IMR-90 (cell line): ENCODE data around the gene MICAL2. TPM values are rescaled to one million over a fixed set of nuclear protein-coding genes. Genes with fewer than 3 reads are reported as not detected.

Experiments
- ATAC-seq: fragments of 200-7000 bp; cut with Tn5 transposase; 2 replicates; pipeline ENCODE4 v1.9.1; 2020; ENCODE audit warnings: low read depth, mild to moderate bottlenecking, moderate library complexity
- BruUV-seq: library from RNA; stranded (reverse); fragments of 400-500 nt; replicated peaks from 2 replicates; lab custom pipeline; 2021; lab: Mats Ljungman, UMichigan
- CTCF ChIA-PET: fragments of 300-600 bp; formaldehyde crosslinking; extraction: SDS; loops from one replicate; lab custom pipeline; 2021; ENCODE audit warnings: antibody characterized with exemption; lab: Yijun Ruan, JAX
- POLR2A ChIA-PET: fragments of 300-600 bp; sonication (Branson Sonifier 250); formaldehyde crosslinking; loops from one replicate; lab custom pipeline; 2022; ENCODE audit warnings: antibody characterized with exemption; ENCODE audit not compliant: unreplicated experiment; lab: Charles Lee
- DNase-seq: peaks from one replicate; pipeline ENCODE4 v3.0.0; 2013
- H2AFZ ChIP-seq: replicated peaks from 2 replicates; pipeline ENCODE3; 2013; ENCODE audit warnings: low read length, mild to moderate bottlenecking; ENCODE audit not compliant: poor library complexity
- H2AK5ac ChIP-seq: 2 replicates; pipeline ENCODE4 v1.6.1; 2013; ENCODE audit warnings: low read depth, low read length, inconsistent platforms
- H2AK9ac ChIP-seq: replicated peaks from 2 replicates; pipeline ENCODE3; 2013; ENCODE audit warnings: mild to moderate bottlenecking, low read depth, low read length, moderate library complexity; ENCODE audit not compliant: poor library complexity
- H2BK120ac ChIP-seq: 2 replicates; pipeline ENCODE4 v1.6.1; 2013; ENCODE audit warnings: low read depth, low read length, inconsistent platforms
- H2BK15ac ChIP-seq: 3 replicates; pipeline ENCODE4 v1.6.1; 2013; ENCODE audit warnings: low read depth, low read length, inconsistent platforms
- H2BK20ac ChIP-seq: 2 replicates; pipeline ENCODE4 v1.6.1; 2013; ENCODE audit warnings: low read depth, mild to moderate bottlenecking, inconsistent platforms, low read length, moderate library complexity
- H2BK5ac ChIP-seq: 2 replicates; pipeline ENCODE4 v1.6.1; 2013; ENCODE audit warnings: mild to moderate bottlenecking, low read depth, low read length, inconsistent platforms; ENCODE audit not compliant: poor library complexity, severe bottlenecking
- H3K14ac ChIP-seq: replicated peaks from 2 replicates; pipeline ENCODE4 v1.6.1; 2013; ENCODE audit warnings: low read depth, low read length, inconsistent platforms
- H3K18ac ChIP-seq: 2 replicates; pipeline ENCODE4 v1.6.1; 2013; ENCODE audit warnings: low read depth, low read length, control low read depth
- H3K23ac ChIP-seq: 2 replicates; pipeline ENCODE4 v1.6.1; 2013; ENCODE audit warnings: low read depth, low read length, inconsistent platforms
- H3K27ac ChIP-seq: 2 replicates; pipeline ENCODE4 v1.5.1; 2013; ENCODE audit warnings: mild to moderate bottlenecking, control low read depth, low read length; ENCODE audit not compliant: insufficient read depth
- H3K27me3 ChIP-seq: 2 replicates; pipeline ENCODE4 v1.6.1; 2013; ENCODE audit warnings: low read length; ENCODE audit not compliant: control insufficient read depth, insufficient read depth
- H3K36me3 ChIP-seq: 2 replicates; pipeline ENCODE4 v1.6.1; 2013; ENCODE audit warnings: low read length, mixed read lengths; ENCODE audit not compliant: control insufficient read depth, insufficient read depth
- H3K4ac ChIP-seq: 2 replicates; pipeline ENCODE4 v1.6.1; 2013; ENCODE audit warnings: low read depth, low read length, inconsistent platforms
- H3K4me1 ChIP-seq: 2 replicates; pipeline ENCODE4 v1.6.1; 2013; ENCODE audit warnings: low read length, mixed read lengths; ENCODE audit not compliant: control insufficient read depth, insufficient read depth
- H3K4me2 ChIP-seq: 2 replicates; pipeline ENCODE4 v1.6.1; 2013; ENCODE audit warnings: low read depth, mild to moderate bottlenecking, control low read depth, low read length, moderate library complexity
- H3K4me3 ChIP-seq: 2 replicates; pipeline ENCODE4 v1.5.1; 2013; ENCODE audit warnings: low read depth, mild to moderate bottlenecking, control low read depth, low read length, moderate library complexity; ENCODE audit not compliant: insufficient read depth
- H3K56ac ChIP-seq: 2 replicates; pipeline ENCODE4 v1.6.1; 2013; ENCODE audit warnings: low read length, inconsistent platforms; ENCODE audit not compliant: insufficient read depth; ENCODE audit errors: extremely low read depth
- H3K79me1 ChIP-seq, 2 experiments: 2 replicates each; pipeline ENCODE4 v1.6.1; 2013; ENCODE audit warnings: low read length in 2 of 2, inconsistent platforms in 1 of 2, low read depth in 1 of 2
- H3K9ac ChIP-seq: 2 replicates; pipeline ENCODE4 v1.6.1; 2013; ENCODE audit warnings: low read depth, low read length, control low read depth
- H3K9me1 ChIP-seq: 2 replicates; pipeline ENCODE4 v1.6.1; 2013; ENCODE audit warnings: low read length, inconsistent platforms; ENCODE audit not compliant: insufficient read depth
- H3K9me3 ChIP-seq: 2 replicates; pipeline ENCODE4 v1.6.1; 2013; ENCODE audit warnings: low read length; ENCODE audit not compliant: control insufficient read depth, insufficient read depth
- H4K20me1 ChIP-seq: 2 replicates; pipeline ENCODE4 v1.6.1; 2013; ENCODE audit warnings: low read length, inconsistent platforms; ENCODE audit not compliant: insufficient read depth
- H4K5ac ChIP-seq: 2 replicates; pipeline ENCODE4 v1.6.1; 2013; ENCODE audit warnings: mild to moderate bottlenecking, low read depth, low read length, control low read depth
- H4K8ac ChIP-seq, 2 experiments: 2 replicates each; pipeline ENCODE4 v1.6.1; 2013; ENCODE audit warnings: low read depth in 2 of 2, low read length in 2 of 2, control low read depth in 1 of 2, inconsistent platforms in 1 of 2
- H4K91ac ChIP-seq: 2 replicates; pipeline ENCODE4 v1.6.1; 2013; ENCODE audit warnings: low read depth, low read length, inconsistent platforms; ENCODE audit not compliant: insufficient read depth
- BHLHE40 ChIP-seq: fragments of 150-350 bp; IDR thresholded peaks from 2 replicates; pipeline ENCODE4 v1.6.1; 2016; ENCODE audit warnings: mild to moderate bottlenecking, low read depth, low read length
- CEBPB ChIP-seq: IDR thresholded peaks from 2 replicates; pipeline ENCODE4 v1.6.1; 2012; ENCODE audit warnings: low read depth, low read length, improper control_type of control experiment
- CHD1 ChIP-seq: IDR thresholded peaks from 2 replicates; pipeline ENCODE4 v1.6.1; 2012; ENCODE audit warnings: low read depth, low read length, improper control_type of control experiment
- CTCF ChIP-seq: conservative IDR thresholded peaks from 2 replicates; pipeline ENCODE4 v1.5.1; 2012; ENCODE audit warnings: mild to moderate bottlenecking, low read depth, low read length, improper control_type of control experiment
- ELK1 ChIP-seq: fragments of 150-350 bp; IDR thresholded peaks from 2 replicates; pipeline ENCODE4 v1.6.1; 2016; ENCODE audit warnings: low read depth, mild to moderate bottlenecking, low read length, moderate library complexity, borderline replicate concordance
- FOS ChIP-seq: fragments of 150-350 bp; IDR thresholded peaks from 2 replicates; pipeline ENCODE4 v1.6.1; 2016; ENCODE audit warnings: low read depth, low read length
- MAFK ChIP-seq: IDR thresholded peaks from 2 replicates; pipeline ENCODE4 v1.6.1; 2012; ENCODE audit warnings: low read depth, low read length, improper control_type of control experiment
- MAZ ChIP-seq: IDR thresholded peaks from 2 replicates; pipeline ENCODE4 v1.6.1; 2012; ENCODE audit warnings: low read depth, mild to moderate bottlenecking, low read length, improper control_type of control experiment, moderate library complexity, borderline replicate concordance
- MXI1 ChIP-seq: IDR thresholded peaks from 2 replicates; pipeline ENCODE4 v1.6.1; 2012; ENCODE audit warnings: low read depth, mild to moderate bottlenecking, low read length, moderate library complexity, borderline replicate concordance
- NFE2L2 ChIP-seq: fragments of 150-350 bp; IDR thresholded peaks from 2 replicates; pipeline ENCODE4 v1.6.1; 2016; ENCODE audit warnings: low read depth, mild to moderate bottlenecking, low read length
- POLR2A ChIP-seq: IDR thresholded peaks from 2 replicates; pipeline ENCODE4 v1.6.1; 2012; ENCODE audit warnings: mild to moderate bottlenecking, low read depth, low read length
- RAD21 ChIP-seq: IDR thresholded peaks from 2 replicates; pipeline ENCODE4 v1.6.1; 2012; ENCODE audit warnings: low read length, improper control_type of control experiment
- RCOR1 ChIP-seq: IDR thresholded peaks from 2 replicates; pipeline ENCODE4 v1.6.1; 2012; ENCODE audit warnings: mild to moderate bottlenecking, low read length, improper control_type of control experiment; ENCODE audit not compliant: insufficient replicate concordance
- RFX5 ChIP-seq: IDR thresholded peaks from 2 replicates; pipeline ENCODE4 v1.8.0; 2012; ENCODE audit warnings: low read depth, mild to moderate bottlenecking, low read length, moderate library complexity
- SMC3 ChIP-seq: fragments of 150-350 bp; IDR thresholded peaks from 2 replicates; pipeline ENCODE4 v1.6.1; 2016; ENCODE audit warnings: low read depth, mild to moderate bottlenecking, antibody characterized with exemption, low read length, moderate library complexity
- USF2 ChIP-seq: fragments of 150-350 bp; IDR thresholded peaks from 2 replicates; pipeline ENCODE4 v1.6.1; 2017; ENCODE audit warnings: mild to moderate bottlenecking, antibody characterized with exemption, low read length, low read depth
- WGBS, 2 experiments: methylation state at CpG; one replicate each; pipeline versions ENCODE4 v1.1.5 to v1.1.7; 2013; ENCODE audit warnings: missing lambda C conversion rate in 2 of 2; ENCODE audit not compliant: insufficient read length in 1 of 2; ENCODE audit errors: extremely low coverage in 2 of 2; 5-methylcytosine and 5-hydroxymethylcytosine counted together
- dilution Hi-C: fragments of 300-500 bp; cut with HindIII; formaldehyde crosslinking; loops from one replicate; pipeline ENCODE4 v1.14.3; 2018; ENCODE audit warnings: low sequenced_read_pairs; ENCODE audit not compliant: unreplicated experiment
- in situ Hi-C: fragments of 300-500 bp; cut with MboI; formaldehyde crosslinking; loops from 3 replicates; pipeline ENCODE4 v1.14.3; 2019; ENCODE audit warnings: low sequenced_read_pairs, inconsistent platforms, mixed read lengths
- intact Hi-C: fragments of 100-400 bp; cut with micrococcal nuclease; formaldehyde crosslinking; loops from 2 replicates; pipeline ENCODE4 v1.10.0; 2022
- polyA plus RNA-seq, 3 experiments: library from polyadenylated mRNA; depleted of rRNA; stranded (reverse); fragments of >200 nt; gene quantifications; 2 replicates each; pipeline ENCODE4 v1.2.3, GENCODE V29; 2012; ENCODE audit warnings: low replicate concordance in 1 of 3
- total RNA-seq: library from RNA; depleted of rRNA; stranded (reverse); fragments of >200 nt; gene quantifications from 2 replicates; pipeline ENCODE4 v1.2.3, GENCODE V29; 2012

The MICAL2 gene
- total and polyA plus RNA-seq, 2 of the 4 experiments (the other 2 are of a cell fraction) = 170 to 336 TPM

- DNase-seq = peak; percentile 40
- POLR2A ChIA-PET = no interaction called here
- no peak overlapping the region for H3K4me3 ChIP-seq
- peak overlapping the region; percentile 95 for H2BK5ac ChIP-seq
- peak overlapping the region; percentile 82; the same call in 1 of the 2 replicates for H3K4ac ChIP-seq
- no peaks in the 10 kb centered on the region for H4K20me1 ChIP-seq
- H4K91ac ChIP-seq = peak overlapping the region; percentile 37
- H4K5ac ChIP-seq = no peak overlapping the region
- intact Hi-C loops (no loop called here), in situ Hi-C loops (no loop called here), dilution Hi-C loops (no loop called here)
- H3K79me1 ChIP-seq = peaks cover 39 to 96% of the 10 kb centered on the region in 2 experiments
- no peak overlapping the region for H3K27ac ChIP-seq
- ATAC-seq = no peak
- TF ChIP-seq ELK1 (no peak), USF2 (no peak), RFX5 (no peak), CHD1 (no peak), MAFK (no peak), MXI1 (no peak), RCOR1 (no peak), CEBPB (no peak), NFE2L2 (no peak), BHLHE40 (no peak), POLR2A (no peak), FOS (no peak), MAZ (no peak), SMC3 (no peak), CTCF (no peak), RAD21 (no peak)
- no peak overlapping the region for H2AFZ ChIP-seq
- 0 out of 2 replicates have a peak overlapping the region, but pooled peaks have one; percentile 14 for H2AK5ac ChIP-seq
- no peaks in the 10 kb centered on the region for H3K9me3 ChIP-seq
- CTCF ChIA-PET = no interaction called here
- no peaks in the 10 kb centered on the region for H3K27me3 ChIP-seq
- no peak overlapping the region for H3K9ac ChIP-seq
- no peak overlapping the region for H2AK9ac ChIP-seq
- no peak overlapping the region for H3K56ac ChIP-seq
- 40% methylated on average over 1 of the region's 5 CpGs; no CpG with 5 or more reads in 1 of the 2 experiments for WGBS, 2 experiments
- H3K4me1 ChIP-seq = peaks cover 26% of the 10 kb centered on the region
- peak overlapping the region in 1 of 2 experiments; percentile 53; a peak in 3 of 4 replicates for H4K8ac ChIP-seq
- H2BK120ac ChIP-seq = peak overlapping the region; percentile 78; the same call in 1 of the 2 replicates
- H3K23ac ChIP-seq = peak overlapping the region; percentile 50; the same call in 1 of the 2 replicates
- H3K9me1 ChIP-seq = peaks cover 44% of the 10 kb centered on the region
- BruUV-seq = no TSS peak
- no peak overlapping the region for H3K4me2 ChIP-seq
- peaks cover 58% of the 10 kb centered on the region for H3K36me3 ChIP-seq
- H3K18ac ChIP-seq = no peak overlapping the region; the same call in 1 of the 2 replicates
- H2BK15ac ChIP-seq = peak overlapping the region; percentile 47; the same call in 2 of the 3 replicates
- peak overlapping the region; percentile 33; the same call in 1 of the 2 replicates for H2BK20ac ChIP-seq
- no peak overlapping the region; the same call in 1 of the 2 replicates for H3K14ac ChIP-seq
These were observed 102.4 kb downstream of the MICAL2 start for GRCh38 chr11:12212821-12213185.
